Loucy (cell line): ENCODE measurements around the gene ROBO1.

Experiments used
- EZH2phosphoT487 ChIP-seq: fragments of 200-600 bp; IDR thresholded peaks from 2 replicates; pipeline ENCODE4 v1.6.1; 2018; ENCODE audit warnings: antibody characterized with exemption, mild to moderate bottlenecking, moderate library complexity, borderline replicate concordance
- TF ChIP-seq, protein P1 (sequence below): fragments of 200-600 bp; sonication (generic); conservative IDR thresholded peaks from 2 replicates; pipeline ENCODE4 v1.5.1; 2014; ENCODE audit warnings: mild to moderate bottlenecking, antibody characterized with exemption, low read length

GRCh38 chr3:78764634-78765033, 1003.2 kb downstream of the ROBO1 start:
- TF ChIP-seq, protein P1, sequence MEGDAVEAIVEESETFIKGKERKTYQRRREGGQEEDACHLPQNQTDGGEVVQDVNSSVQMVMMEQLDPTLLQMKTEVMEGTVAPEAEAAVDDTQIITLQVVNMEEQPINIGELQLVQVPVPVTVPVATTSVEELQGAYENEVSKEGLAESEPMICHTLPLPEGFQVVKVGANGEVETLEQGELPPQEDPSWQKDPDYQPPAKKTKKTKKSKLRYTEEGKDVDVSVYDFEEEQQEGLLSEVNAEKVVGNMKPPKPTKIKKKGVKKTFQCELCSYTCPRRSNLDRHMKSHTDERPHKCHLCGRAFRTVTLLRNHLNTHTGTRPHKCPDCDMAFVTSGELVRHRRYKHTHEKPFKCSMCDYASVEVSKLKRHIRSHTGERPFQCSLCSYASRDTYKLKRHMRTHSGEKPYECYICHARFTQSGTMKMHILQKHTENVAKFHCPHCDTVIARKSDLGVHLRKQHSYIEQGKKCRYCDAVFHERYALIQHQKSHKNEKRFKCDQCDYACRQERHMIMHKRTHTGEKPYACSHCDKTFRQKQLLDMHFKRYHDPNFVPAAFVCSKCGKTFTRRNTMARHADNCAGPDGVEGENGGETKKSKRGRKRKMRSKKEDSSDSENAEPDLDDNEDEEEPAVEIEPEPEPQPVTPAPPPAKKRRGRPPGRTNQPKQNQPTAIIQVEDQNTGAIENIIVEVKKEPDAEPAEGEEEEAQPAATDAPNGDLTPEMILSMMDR, result no peak
- no peak for TF ChIP-seq EZH2phosphoT487
